Endometrium (tissue), 2 donors: Measurements from ENCODE around the gene IFNK.

Experiments used
- FAIRE-seq: peaks from 2 replicates; lab custom pipeline; 2012; peaks lifted over from hg19 to GRCh38; lab: Jason Lieb, UNC
- donor health status: control.
- donor health status: control.

The IFNK gene

GRCh38 chr9:27539479-27540441, 15.7 kb downstream of the IFNK start:
- FAIRE-seq = peak; percentile 94

GRCh38 chr9:27540502-27540901, 16.4 kb downstream of the IFNK start:
- FAIRE-seq = no peak

GRCh38 chr9:27541740-27542139, 17.6 kb downstream of the IFNK start:
- FAIRE-seq = no peak

GRCh38 chr9:27542508-27542907, 18.4 kb downstream of the IFNK start:
- FAIRE-seq = peak; percentile 92

- FAIRE-seq = no peak
Measured at GRCh38 chr9:27545471-27545870, 21.4 kb downstream of the IFNK start.

- peak; percentile 94 for FAIRE-seq
Measured at GRCh38 chr9:27548055-27548741, 24.1 kb downstream of the IFNK start.

- peak; percentile 82 for FAIRE-seq
Measured at GRCh38 chr9:27549196-27549755, 25.2 kb downstream of the IFNK start.

- no peak for FAIRE-seq
Measured at GRCh38 chr9:27554712-27555111, 30.6 kb downstream of the IFNK start.

GRCh38 chr9:27556470-27556869, 32.4 kb downstream of the IFNK start:
- FAIRE-seq = no peak

GRCh38 chr9:27558307-27558706, 34.2 kb downstream of the IFNK start:
- peak; percentile 12 for FAIRE-seq

GRCh38 chr9:27560457-27560856, 36.4 kb downstream of the IFNK start:
- no peak for FAIRE-seq

- no peak for FAIRE-seq
Measured at GRCh38 chr9:27561685-27562084, 37.6 kb downstream of the IFNK start.

- no peak for FAIRE-seq
Measured at GRCh38 chr9:27563738-27564430, 39.8 kb downstream of the IFNK start.

GRCh38 chr9:27564670-27565069, 40.6 kb downstream of the IFNK start:
- FAIRE-seq = no peak

GRCh38 chr9:27565696-27566095, 41.6 kb downstream of the IFNK start:
- FAIRE-seq = peak; percentile 84

- FAIRE-seq = no peak
Measured at GRCh38 chr9:27566118-27566517, 42.0 kb downstream of the IFNK start.

- no peak for FAIRE-seq
Measured at GRCh38 chr9:27569406-27569805, 45.3 kb downstream of the IFNK start.

GRCh38 chr9:27571011-27571410, 46.9 kb downstream of the IFNK start:
- no peak for FAIRE-seq

GRCh38 chr9:27572061-27572460, 48.0 kb downstream of the IFNK start:
- FAIRE-seq = no peak

- FAIRE-seq = no peak
Measured at GRCh38 chr9:27572566-27572917, 48.5 kb downstream of the IFNK start.

GRCh38 chr9:27572918-27573633, 49.0 kb downstream of the IFNK start, which contains the start of gene C9orf72:
TSS of gene C9orf72 (minus strand) at chr9:27573481. CDS start at chr9:27567120, 6,361 bp downstream.
- no peak for FAIRE-seq
